ENCODE measurements around the gene INPP5J. TPM values are rescaled to one million over a fixed set of nuclear protein-coding genes. Genes with fewer than 3 reads are reported as not detected.

The INPP5J gene
- total and polyA plus RNA-seq, 2 of the 13 experiments (the other 11 are each of a cell fraction or from before 2014, with no cell fraction given): 0.24 to 1.1 TPM

DNA sequence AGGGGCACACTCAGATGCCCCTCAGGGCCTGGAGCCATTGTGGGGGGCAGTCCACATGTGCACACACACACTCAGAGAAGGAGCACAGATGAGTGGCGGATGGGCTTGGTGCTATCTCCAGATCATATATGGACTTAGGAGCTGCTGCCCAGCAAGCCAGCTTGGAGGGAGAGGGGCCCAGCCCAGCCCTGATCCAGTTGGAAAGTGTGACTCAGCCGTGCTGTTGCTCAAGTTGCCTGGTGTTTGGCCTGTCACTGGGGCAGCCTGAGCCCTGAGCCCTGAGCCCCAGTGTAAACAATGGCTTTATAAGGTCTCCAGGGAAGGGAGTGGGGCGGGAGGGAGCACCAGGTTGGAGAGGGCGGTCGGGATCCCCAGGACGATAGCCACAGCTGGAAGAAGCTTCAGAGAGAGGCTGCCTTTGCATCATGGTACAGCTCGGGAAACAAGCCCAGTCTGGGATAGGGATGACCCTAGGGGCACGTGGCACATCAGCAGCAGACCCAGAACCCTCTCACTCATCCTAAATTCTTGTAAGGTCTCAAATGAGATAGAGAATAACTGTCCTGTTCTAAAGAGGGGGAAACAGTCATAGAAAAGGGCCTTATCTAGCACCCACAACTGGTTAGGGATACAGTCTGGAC lies 20.2 kb upstream of the INPP5J start (continued):
- TF ChIP-seq, protein P1, sequence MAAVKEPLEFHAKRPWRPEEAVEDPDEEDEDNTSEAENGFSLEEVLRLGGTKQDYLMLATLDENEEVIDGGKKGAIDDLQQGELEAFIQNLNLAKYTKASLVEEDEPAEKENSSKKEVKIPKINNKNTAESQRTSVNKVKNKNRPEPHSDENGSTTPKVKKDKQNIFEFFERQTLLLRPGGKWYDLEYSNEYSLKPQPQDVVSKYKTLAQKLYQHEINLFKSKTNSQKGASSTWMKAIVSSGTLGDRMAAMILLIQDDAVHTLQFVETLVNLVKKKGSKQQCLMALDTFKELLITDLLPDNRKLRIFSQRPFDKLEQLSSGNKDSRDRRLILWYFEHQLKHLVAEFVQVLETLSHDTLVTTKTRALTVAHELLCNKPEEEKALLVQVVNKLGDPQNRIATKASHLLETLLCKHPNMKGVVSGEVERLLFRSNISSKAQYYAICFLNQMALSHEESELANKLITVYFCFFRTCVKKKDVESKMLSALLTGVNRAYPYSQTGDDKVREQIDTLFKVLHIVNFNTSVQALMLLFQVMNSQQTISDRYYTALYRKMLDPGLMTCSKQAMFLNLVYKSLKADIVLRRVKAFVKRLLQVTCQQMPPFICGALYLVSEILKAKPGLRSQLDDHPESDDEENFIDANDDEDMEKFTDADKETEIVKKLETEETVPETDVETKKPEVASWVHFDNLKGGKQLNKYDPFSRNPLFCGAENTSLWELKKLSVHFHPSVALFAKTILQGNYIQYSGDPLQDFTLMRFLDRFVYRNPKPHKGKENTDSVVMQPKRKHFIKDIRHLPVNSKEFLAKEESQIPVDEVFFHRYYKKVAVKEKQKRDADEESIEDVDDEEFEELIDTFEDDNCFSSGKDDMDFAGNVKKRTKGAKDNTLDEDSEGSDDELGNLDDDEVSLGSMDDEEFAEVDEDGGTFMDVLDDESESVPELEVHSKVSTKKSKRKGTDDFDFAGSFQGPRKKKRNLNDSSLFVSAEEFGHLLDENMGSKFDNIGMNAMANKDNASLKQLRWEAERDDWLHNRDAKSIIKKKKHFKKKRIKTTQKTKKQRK (IDR thresholded peaks at IDR 0.05; ENCODE audit: low read length): no peak
- TF ChIP-seq HNF4G (IDR thresholded peaks at IDR 0.05; ENCODE audit: borderline replicate concordance, low read depth, low read length): no peak
- TF ChIP-seq HNF4G (CRISPR knock-in tag; IDR thresholded peaks at IDR 0.05; ENCODE audit: borderline replicate concordance, low read depth): no peak
- TF ChIP-seq ZFP36L1 (CRISPR knock-in tag; IDR thresholded peaks at IDR 0.05): no peak
- TF ChIP-seq, protein P2, sequence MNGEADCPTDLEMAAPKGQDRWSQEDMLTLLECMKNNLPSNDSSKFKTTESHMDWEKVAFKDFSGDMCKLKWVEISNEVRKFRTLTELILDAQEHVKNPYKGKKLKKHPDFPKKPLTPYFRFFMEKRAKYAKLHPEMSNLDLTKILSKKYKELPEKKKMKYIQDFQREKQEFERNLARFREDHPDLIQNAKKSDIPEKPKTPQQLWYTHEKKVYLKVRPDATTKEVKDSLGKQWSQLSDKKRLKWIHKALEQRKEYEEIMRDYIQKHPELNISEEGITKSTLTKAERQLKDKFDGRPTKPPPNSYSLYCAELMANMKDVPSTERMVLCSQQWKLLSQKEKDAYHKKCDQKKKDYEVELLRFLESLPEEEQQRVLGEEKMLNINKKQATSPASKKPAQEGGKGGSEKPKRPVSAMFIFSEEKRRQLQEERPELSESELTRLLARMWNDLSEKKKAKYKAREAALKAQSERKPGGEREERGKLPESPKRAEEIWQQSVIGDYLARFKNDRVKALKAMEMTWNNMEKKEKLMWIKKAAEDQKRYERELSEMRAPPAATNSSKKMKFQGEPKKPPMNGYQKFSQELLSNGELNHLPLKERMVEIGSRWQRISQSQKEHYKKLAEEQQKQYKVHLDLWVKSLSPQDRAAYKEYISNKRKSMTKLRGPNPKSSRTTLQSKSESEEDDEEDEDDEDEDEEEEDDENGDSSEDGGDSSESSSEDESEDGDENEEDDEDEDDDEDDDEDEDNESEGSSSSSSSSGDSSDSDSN (CRISPR knock-in tag; IDR thresholded peaks at IDR 0.05): no peak; the same call in 1 of the 2 replicates
- no peak for TF ChIP-seq JDP2 (CRISPR knock-in tag; IDR thresholded peaks at IDR 0.05; ENCODE audit: borderline replicate concordance)
- TF ChIP-seq, protein P3, sequence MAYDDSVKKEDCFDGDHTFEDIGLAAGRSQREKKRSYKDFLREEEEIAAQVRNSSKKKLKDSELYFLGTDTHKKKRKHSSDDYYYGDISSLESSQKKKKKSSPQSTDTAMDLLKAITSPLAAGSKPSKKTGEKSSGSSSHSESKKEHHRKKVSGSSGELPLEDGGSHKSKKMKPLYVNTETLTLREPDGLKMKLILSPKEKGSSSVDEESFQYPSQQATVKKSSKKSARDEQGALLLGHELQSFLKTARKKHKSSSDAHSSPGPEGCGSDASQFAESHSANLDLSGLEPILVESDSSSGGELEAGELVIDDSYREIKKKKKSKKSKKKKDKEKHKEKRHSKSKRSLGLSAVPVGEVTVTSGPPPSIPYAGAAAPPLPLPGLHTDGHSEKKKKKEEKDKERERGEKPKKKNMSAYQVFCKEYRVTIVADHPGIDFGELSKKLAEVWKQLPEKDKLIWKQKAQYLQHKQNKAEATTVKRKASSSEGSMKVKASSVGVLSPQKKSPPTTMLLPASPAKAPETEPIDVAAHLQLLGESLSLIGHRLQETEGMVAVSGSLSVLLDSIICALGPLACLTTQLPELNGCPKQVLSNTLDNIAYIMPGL (CRISPR knock-in tag; IDR thresholded peaks at IDR 0.05; ENCODE audit: borderline replicate concordance in 1 of 2, low read depth in 1 of 2): no peak
- TF ChIP-seq, protein P4, sequence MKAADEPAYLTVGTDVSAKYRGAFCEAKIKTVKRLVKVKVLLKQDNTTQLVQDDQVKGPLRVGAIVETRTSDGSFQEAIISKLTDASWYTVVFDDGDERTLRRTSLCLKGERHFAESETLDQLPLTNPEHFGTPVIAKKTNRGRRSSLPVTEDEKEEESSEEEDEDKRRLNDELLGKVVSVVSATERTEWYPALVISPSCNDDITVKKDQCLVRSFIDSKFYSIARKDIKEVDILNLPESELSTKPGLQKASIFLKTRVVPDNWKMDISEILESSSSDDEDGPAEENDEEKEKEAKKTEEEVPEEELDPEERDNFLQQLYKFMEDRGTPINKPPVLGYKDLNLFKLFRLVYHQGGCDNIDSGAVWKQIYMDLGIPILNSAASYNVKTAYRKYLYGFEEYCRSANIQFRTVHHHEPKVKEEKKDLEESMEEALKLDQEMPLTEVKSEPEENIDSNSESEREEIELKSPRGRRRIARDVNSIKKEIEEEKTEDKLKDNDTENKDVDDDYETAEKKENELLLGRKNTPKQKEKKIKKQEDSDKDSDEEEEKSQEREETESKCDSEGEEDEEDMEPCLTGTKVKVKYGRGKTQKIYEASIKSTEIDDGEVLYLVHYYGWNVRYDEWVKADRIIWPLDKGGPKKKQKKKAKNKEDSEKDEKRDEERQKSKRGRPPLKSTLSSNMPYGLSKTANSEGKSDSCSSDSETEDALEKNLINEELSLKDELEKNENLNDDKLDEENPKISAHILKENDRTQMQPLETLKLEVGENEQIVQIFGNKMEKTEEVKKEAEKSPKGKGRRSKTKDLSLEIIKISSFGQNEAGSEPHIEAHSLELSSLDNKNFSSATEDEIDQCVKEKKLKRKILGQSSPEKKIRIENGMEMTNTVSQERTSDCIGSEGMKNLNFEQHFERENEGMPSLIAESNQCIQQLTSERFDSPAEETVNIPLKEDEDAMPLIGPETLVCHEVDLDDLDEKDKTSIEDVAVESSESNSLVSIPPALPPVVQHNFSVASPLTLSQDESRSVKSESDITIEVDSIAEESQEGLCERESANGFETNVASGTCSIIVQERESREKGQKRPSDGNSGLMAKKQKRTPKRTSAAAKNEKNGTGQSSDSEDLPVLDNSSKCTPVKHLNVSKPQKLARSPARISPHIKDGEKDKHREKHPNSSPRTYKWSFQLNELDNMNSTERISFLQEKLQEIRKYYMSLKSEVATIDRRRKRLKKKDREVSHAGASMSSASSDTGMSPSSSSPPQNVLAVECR (CRISPR knock-in tag; IDR thresholded peaks at IDR 0.05; ENCODE audit: borderline replicate concordance): no peak
- no peak for TF ChIP-seq ZNF83 (CRISPR knock-in tag; IDR thresholded peaks at IDR 0.05; ENCODE audit: borderline replicate concordance)
- TF ChIP-seq ZNF230 (CRISPR knock-in tag; IDR thresholded peaks at IDR 0.05): no peak
- TF ChIP-seq CCAR2 (optimal IDR thresholded peaks at IDR 0.05; ENCODE audit: low read depth, low read length): no peak
- peak; percentile 18; the same call in 1 of the 2 replicates for TF ChIP-seq MAZ (IDR thresholded peaks at IDR 0.05; ENCODE audit: borderline replicate concordance, low read depth, low read length)
- peak; percentile 50; the same call in 1 of the 2 replicates for TF ChIP-seq MAZ (CRISPR knock-in tag; IDR thresholded peaks at IDR 0.05; ENCODE audit: low read depth)
- TF ChIP-seq, protein P5, sequence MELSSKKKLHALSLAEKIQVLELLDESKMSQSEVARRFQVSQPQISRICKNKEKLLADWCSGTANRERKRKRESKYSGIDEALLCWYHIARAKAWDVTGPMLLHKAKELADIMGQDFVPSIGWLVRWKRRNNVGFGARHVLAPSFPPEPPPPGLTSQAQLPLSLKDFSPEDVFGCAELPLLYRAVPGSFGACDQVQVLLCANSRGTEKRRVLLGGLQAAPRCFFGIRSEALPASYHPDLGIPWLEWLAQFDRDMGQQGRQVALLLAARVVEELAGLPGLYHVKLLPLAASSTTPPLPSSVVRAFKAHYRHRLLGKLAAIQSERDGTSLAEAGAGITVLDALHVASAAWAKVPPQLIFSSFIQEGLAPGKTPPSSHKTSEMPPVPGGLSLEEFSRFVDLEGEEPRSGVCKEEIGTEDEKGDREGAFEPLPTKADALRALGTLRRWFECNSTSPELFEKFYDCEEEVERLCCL (CRISPR knock-in tag; IDR thresholded peaks at IDR 0.05; ENCODE audit: borderline replicate concordance): no peak
